SK-N-SH treated with all-trans-retinoic acid at 6 μM for 48 hours (cell line): ENCODE data around the gene ATOH8.

Source experiments
- ATAC-seq: fragments of 200-7000 bp; cut with Tn5 transposase; 3 replicates; pipeline ENCODE4 v1.9.1; 2020; ENCODE audit warnings: mild to moderate bottlenecking, moderate library complexity
- ARNTL ChIP-seq: fragments of 450-650 bp; formaldehyde crosslinking; IDR thresholded peaks from 2 replicates; pipeline ENCODE4 v1.5.0; 2020; ENCODE audit warnings: low read depth, mild to moderate bottlenecking, moderate library complexity, borderline replicate concordance
- BACH2 ChIP-seq: fragments of 250-450 bp; sonication (Bioruptor Pico); IDR thresholded peaks from 2 replicates; pipeline ENCODE4 v1.9.0; 2021; ENCODE audit warnings: mild to moderate bottlenecking, borderline replicate concordance
- CSDC2 ChIP-seq: fragments of 250-450 bp; sonication (Bioruptor Pico); IDR thresholded peaks from 2 replicates; pipeline ENCODE4 v1.5.0; 2020; ENCODE audit warnings: mild to moderate bottlenecking, moderate library complexity
- ESRRG ChIP-seq: fragments of 250-450 bp; sonication (Bioruptor Pico); IDR thresholded peaks from 2 replicates; pipeline ENCODE4 v1.6.1; 2021; ENCODE audit warnings: mild to moderate bottlenecking
- GLIS3 ChIP-seq: fragments of 250-450 bp; sonication (Bioruptor Pico); IDR thresholded peaks from 2 replicates; pipeline ENCODE4 v1.5.0; 2020; ENCODE audit warnings: mild to moderate bottlenecking, moderate library complexity
- ISL1 ChIP-seq: fragments of 250-450 bp; sonication (Bioruptor Pico); IDR thresholded peaks from 2 replicates; pipeline ENCODE4 v2.1.2; 2022; ENCODE audit warnings: mild to moderate bottlenecking, moderate library complexity
- PPARA ChIP-seq: fragments of 250-450 bp; sonication (Bioruptor Pico); IDR thresholded peaks from 2 replicates; pipeline ENCODE4 v1.5.0; 2020; ENCODE audit warnings: mild to moderate bottlenecking, borderline replicate concordance
- RARB ChIP-seq: fragments of 250-450 bp; sonication (Bioruptor Pico); IDR thresholded peaks from 2 replicates; pipeline ENCODE4 v1.8.0; 2021; ENCODE audit warnings: mild to moderate bottlenecking, moderate library complexity
- SNAI2 ChIP-seq: fragments of 250-450 bp; sonication (Bioruptor Pico); IDR thresholded peaks from 2 replicates; pipeline ENCODE4 v1.5.0; 2020; ENCODE audit warnings: mild to moderate bottlenecking, moderate library complexity
- TCF4 ChIP-seq: fragments of 250-450 bp; sonication (Bioruptor Pico); IDR thresholded peaks from 2 replicates; pipeline ENCODE4 v1.8.0; 2021; ENCODE audit warnings: mild to moderate bottlenecking, moderate library complexity, borderline replicate concordance
- ZC3H10 ChIP-seq: fragments of 250-450 bp; sonication (Bioruptor Pico); IDR thresholded peaks from 2 replicates; pipeline ENCODE4 v1.5.1; 2021; ENCODE audit warnings: mild to moderate bottlenecking, moderate library complexity
- ZFP30 ChIP-seq: fragments of 450-650 bp; formaldehyde crosslinking; IDR thresholded peaks from 2 replicates; pipeline ENCODE4 v1.5.0; 2022; ENCODE audit warnings: mild to moderate bottlenecking, moderate library complexity
- ZNF565 ChIP-seq: fragments of 450-650 bp; formaldehyde crosslinking; conservative IDR thresholded peaks from 2 replicates; pipeline ENCODE4 v1.5.0; 2020; ENCODE audit warnings: low read depth, mild to moderate bottlenecking, moderate library complexity
- ZNF70 ChIP-seq: fragments of 450-650 bp; formaldehyde crosslinking; IDR thresholded peaks from 2 replicates; pipeline ENCODE4 v1.5.0; 2020; ENCODE audit warnings: mild to moderate bottlenecking, moderate library complexity
- ZNF8 ChIP-seq: fragments of 450-650 bp; formaldehyde crosslinking; IDR thresholded peaks from 2 replicates; pipeline ENCODE4 v1.5.0; 2020; ENCODE audit warnings: mild to moderate bottlenecking, moderate library complexity
- TF ChIP-seq, protein P1 (sequence below): fragments of 250-450 bp; sonication (Bioruptor Pico); IDR thresholded peaks from 2 replicates; pipeline ENCODE4 v1.8.0; 2021; ENCODE audit warnings: low read depth, mild to moderate bottlenecking, moderate library complexity, borderline replicate concordance
- TF ChIP-seq, protein P2 (sequence below): fragments of 250-450 bp; sonication (Bioruptor Pico); IDR thresholded peaks from 2 replicates; pipeline ENCODE4 v1.5.1; 2021; ENCODE audit warnings: mild to moderate bottlenecking, moderate library complexity
- TF ChIP-seq, protein P3 (sequence below): fragments of 250-450 bp; sonication (Bioruptor Pico); IDR thresholded peaks from 2 replicates; pipeline ENCODE4 v1.8.0; 2020; ENCODE audit warnings: mild to moderate bottlenecking, moderate library complexity, borderline replicate concordance
- TF ChIP-seq, protein P4 (sequence below): fragments of 250-450 bp; sonication (Bioruptor Pico); IDR thresholded peaks from 2 replicates; pipeline ENCODE4 v1.5.0; 2020; ENCODE audit warnings: mild to moderate bottlenecking, moderate library complexity
- TF ChIP-seq, protein P5 (sequence below): fragments of 250-450 bp; sonication (Bioruptor Pico); IDR thresholded peaks from 2 replicates; pipeline ENCODE4 v1.5.1; 2020; ENCODE audit warnings: low read depth, mild to moderate bottlenecking, moderate library complexity

The ATOH8 gene

DNA sequence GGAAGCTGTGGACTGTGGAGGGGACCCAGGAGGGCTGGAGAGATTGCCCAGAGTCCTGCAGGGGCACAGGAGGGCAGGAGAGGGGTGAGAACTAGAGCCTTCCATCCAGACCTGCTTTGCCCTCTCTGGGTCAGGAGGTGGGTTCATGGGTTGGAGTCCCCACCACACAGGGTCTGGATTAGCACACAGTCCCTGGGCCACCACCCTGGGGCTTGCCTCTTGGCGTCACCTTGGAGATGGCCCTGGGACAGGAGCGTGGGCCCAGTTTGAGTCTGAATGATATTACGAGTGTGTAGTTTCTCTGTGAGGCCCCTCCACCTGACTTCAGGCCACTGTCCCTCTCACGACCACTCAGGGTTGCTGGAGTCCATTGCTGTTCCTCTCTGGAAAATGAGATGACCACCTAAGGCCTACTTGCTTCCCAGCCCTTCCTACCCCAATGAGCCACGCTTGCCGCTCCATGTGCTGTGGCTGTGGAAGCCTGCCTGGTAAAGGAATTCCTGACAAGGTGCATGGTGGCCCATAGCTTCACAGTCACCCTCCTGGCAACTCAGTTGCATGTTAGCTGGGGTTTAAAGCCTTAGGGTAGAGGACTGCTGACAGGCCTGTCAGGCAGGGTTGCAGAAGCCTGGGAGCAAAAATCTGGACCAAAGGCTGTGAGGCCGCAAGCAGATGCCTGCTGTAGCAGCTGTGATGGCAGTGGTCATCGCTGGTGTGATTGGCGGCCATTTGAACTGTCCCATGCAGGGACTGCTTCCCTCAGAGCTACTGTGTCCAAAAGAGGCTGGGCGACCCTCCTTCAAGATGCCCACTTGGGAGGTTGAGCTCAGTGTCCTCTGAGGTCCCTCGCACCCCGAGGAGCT is 14.2 kb downstream of the ATOH8 start (continued):
- TF ChIP-seq, protein P1, sequence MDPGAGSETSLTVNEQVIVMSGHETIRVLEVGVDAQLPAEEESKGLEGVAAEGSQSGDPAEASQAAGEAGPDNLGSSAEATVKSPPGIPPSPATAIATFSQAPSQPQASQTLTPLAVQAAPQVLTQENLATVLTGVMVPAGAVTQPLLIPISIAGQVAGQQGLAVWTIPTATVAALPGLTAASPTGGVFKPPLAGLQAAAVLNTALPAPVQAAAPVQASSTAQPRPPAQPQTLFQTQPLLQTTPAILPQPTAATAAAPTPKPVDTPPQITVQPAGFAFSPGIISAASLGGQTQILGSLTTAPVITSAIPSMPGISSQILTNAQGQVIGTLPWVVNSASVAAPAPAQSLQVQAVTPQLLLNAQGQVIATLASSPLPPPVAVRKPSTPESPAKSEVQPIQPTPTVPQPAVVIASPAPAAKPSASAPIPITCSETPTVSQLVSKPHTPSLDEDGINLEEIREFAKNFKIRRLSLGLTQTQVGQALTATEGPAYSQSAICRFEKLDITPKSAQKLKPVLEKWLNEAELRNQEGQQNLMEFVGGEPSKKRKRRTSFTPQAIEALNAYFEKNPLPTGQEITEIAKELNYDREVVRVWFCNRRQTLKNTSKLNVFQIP, result no peak

DNA sequence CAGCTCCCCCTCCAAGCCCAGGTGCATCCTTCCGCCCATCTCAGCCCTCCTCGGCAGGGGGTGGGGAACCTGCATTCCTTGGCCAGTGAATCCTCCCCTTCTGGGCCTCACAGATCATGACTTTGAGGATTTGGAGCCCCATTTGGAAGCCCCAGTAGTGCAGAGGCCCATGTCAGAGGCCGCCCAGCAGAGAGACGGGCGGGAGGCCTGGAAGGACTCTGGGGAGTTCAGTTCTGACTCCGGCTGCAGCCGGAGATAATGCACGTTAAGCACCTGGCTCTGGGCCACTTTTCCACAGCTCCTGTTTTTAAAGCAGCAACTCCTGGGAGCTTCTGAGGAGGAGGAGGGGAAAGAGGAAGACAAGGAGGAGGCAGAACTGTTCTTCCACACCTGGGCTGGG is 14.9 kb downstream of the ATOH8 start:
- TF ChIP-seq PPARA (CRISPR knock-in tag) (no peak), SNAI2 (CRISPR knock-in tag) (no peak), ESRRG (CRISPR knock-in tag) (no peak), ZNF565 (CRISPR knock-in tag) (no peak), ZNF8 (CRISPR knock-in tag) (no peak), ZC3H10 (no peak), ISL1 (CRISPR knock-in tag) (no peak), RARB (CRISPR knock-in tag) (no peak), BACH2 (CRISPR knock-in tag) (no peak), ZNF70 (no peak), ZFP30 (CRISPR knock-in tag) (no peak), TCF4 (CRISPR knock-in tag) (no peak), GLIS3 (no peak), ARNTL (CRISPR knock-in tag) (no peak), CSDC2 (no peak)
- TF ChIP-seq, protein P2, sequence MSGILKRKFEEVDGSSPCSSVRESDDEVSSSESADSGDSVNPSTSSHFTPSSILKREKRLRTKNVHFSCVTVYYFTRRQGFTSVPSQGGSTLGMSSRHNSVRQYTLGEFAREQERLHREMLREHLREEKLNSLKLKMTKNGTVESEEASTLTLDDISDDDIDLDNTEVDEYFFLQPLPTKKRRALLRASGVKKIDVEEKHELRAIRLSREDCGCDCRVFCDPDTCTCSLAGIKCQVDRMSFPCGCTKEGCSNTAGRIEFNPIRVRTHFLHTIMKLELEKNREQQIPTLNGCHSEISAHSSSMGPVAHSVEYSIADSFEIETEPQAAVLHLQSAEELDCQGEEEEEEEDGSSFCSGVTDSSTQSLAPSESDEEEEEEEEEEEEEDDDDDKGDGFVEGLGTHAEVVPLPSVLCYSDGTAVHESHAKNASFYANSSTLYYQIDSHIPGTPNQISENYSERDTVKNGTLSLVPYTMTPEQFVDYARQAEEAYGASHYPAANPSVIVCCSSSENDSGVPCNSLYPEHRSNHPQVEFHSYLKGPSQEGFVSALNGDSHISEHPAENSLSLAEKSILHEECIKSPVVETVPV (CRISPR knock-in tag), result no peak
- TF ChIP-seq, protein P1, result no peak
- TF ChIP-seq, protein P3, sequence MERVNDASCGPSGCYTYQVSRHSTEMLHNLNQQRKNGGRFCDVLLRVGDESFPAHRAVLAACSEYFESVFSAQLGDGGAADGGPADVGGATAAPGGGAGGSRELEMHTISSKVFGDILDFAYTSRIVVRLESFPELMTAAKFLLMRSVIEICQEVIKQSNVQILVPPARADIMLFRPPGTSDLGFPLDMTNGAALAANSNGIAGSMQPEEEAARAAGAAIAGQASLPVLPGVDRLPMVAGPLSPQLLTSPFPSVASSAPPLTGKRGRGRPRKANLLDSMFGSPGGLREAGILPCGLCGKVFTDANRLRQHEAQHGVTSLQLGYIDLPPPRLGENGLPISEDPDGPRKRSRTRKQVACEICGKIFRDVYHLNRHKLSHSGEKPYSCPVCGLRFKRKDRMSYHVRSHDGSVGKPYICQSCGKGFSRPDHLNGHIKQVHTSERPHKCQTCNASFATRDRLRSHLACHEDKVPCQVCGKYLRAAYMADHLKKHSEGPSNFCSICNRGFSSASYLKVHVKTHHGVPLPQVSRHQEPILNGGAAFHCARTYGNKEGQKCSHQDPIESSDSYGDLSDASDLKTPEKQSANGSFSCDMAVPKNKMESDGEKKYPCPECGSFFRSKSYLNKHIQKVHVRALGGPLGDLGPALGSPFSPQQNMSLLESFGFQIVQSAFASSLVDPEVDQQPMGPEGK (CRISPR knock-in tag), result no peak
- TF ChIP-seq, protein P4, sequence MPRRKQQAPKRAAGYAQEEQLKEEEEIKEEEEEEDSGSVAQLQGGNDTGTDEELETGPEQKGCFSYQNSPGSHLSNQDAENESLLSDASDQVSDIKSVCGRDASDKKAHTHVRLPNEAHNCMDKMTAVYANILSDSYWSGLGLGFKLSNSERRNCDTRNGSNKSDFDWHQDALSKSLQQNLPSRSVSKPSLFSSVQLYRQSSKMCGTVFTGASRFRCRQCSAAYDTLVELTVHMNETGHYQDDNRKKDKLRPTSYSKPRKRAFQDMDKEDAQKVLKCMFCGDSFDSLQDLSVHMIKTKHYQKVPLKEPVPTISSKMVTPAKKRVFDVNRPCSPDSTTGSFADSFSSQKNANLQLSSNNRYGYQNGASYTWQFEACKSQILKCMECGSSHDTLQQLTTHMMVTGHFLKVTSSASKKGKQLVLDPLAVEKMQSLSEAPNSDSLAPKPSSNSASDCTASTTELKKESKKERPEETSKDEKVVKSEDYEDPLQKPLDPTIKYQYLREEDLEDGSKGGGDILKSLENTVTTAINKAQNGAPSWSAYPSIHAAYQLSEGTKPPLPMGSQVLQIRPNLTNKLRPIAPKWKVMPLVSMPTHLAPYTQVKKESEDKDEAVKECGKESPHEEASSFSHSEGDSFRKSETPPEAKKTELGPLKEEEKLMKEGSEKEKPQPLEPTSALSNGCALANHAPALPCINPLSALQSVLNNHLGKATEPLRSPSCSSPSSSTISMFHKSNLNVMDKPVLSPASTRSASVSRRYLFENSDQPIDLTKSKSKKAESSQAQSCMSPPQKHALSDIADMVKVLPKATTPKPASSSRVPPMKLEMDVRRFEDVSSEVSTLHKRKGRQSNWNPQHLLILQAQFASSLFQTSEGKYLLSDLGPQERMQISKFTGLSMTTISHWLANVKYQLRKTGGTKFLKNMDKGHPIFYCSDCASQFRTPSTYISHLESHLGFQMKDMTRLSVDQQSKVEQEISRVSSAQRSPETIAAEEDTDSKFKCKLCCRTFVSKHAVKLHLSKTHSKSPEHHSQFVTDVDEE (CRISPR knock-in tag), result no peak
- TF ChIP-seq, protein P5, sequence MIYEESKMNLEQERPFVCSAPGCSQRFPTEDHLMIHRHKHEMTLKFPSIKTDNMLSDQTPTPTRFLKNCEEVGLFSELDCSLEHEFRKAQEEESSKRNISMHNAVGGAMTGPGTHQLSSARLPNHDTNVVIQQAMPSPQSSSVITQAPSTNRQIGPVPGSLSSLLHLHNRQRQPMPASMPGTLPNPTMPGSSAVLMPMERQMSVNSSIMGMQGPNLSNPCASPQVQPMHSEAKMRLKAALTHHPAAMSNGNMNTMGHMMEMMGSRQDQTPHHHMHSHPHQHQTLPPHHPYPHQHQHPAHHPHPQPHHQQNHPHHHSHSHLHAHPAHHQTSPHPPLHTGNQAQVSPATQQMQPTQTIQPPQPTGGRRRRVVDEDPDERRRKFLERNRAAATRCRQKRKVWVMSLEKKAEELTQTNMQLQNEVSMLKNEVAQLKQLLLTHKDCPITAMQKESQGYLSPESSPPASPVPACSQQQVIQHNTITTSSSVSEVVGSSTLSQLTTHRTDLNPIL (CRISPR knock-in tag), result no peak
- ATAC-seq, result no peak
